ENCODE results near the gene RAD54L2. TPM values are rescaled to one million over a fixed set of nuclear protein-coding genes. Genes with fewer than 3 reads are reported as not detected.

Gene RAD54L2
- total RNA-seq (2012; rRNA removed) (22.2 and 24.2 TPM in 2 replicates), polyA plus RNA-seq (2012; rRNA removed) (6.8 and 6.9 TPM in 2 replicates), Bru-seq, nascent RNA (percentile 84 among the genes with signal in this experiment), BruChase-seq, experiment 1, labeled RNA remaining after a 6-hour chase (percentile 91 among the genes with signal in this experiment), BruChase-seq, experiment 2, labeled RNA remaining after a 2-hour chase (percentile 89 among the genes with signal in this experiment)
- polyA plus RNA-seq (2012; cell fraction: cytosol; rRNA removed): 1.9 and 2.4 TPM in 2 replicates
- 12.7 and 19.6 TPM in 2 replicates for polyA plus RNA-seq (2012; cell fraction: nucleus; rRNA removed; ENCODE audit: low replicate concordance)
- long read RNA-seq, partial matches to known transcripts: 7 of 18 reads
- long read RNA-seq, other reads (novel, unspliced or antisense): 11 of 18 reads

- peak within 1 kb of the TSS; percentile 75 for H3K9ac ChIP-seq (ENCODE audit: low read depth, low read length)
- H2BK15ac ChIP-seq (ENCODE audit: low read depth, low read length): peak within 1 kb of the TSS; percentile 26; the same call in 1 of the 3 replicates
- intact Hi-C loops (cut with micrococcal nuclease) (loop anchor here (1.0 to 5.0 kb wide), 4 partner anchors 9 to 133 kb away; partner anchors contain the start of gene TEX264), in situ Hi-C loops (cut with MboI; ENCODE audit: low sequenced_read_pairs) (no loop called here), dilution Hi-C loops (cut with HindIII; ENCODE audit: low sequenced_read_pairs, unreplicated experiment) (no loop called here)
- peak within 1 kb of the TSS; percentile 38 for H4K5ac ChIP-seq (ENCODE audit: low read depth, low read length)
- peak within 1 kb of the TSS; percentile 77 for H2BK5ac ChIP-seq (ENCODE audit: low read depth, low read length, poor library complexity, severe bottlenecking)
- peak within 1 kb of the TSS; percentile 74 for H3K27ac ChIP-seq (ENCODE audit: insufficient read depth, low read length)
- peak within 1 kb of the TSS; percentile 98 for H2AFZ ChIP-seq (replicated peaks; ENCODE audit: low read length, poor library complexity)
- H3K14ac ChIP-seq (replicated peaks; ENCODE audit: low read depth, low read length): peak within 1 kb of the TSS; percentile 58
- peak within 1 kb of the TSS; percentile 65 for H4K91ac ChIP-seq (ENCODE audit: insufficient read depth, low read depth, low read length)
- H2BK20ac ChIP-seq (ENCODE audit: low read depth, low read length): no peak within 1 kb of the TSS; the same call in 1 of the 2 replicates
- H4K20me1 ChIP-seq (ENCODE audit: insufficient read depth, low read length): peaks cover 18% of the 10 kb centered on the region
- H2BK120ac ChIP-seq (ENCODE audit: low read depth, low read length): peak within 1 kb of the TSS; percentile 66
- peak within 1 kb of the TSS; percentile 81 for H3K23ac ChIP-seq (ENCODE audit: low read depth, low read length)
- DNase-seq (peak; percentile 79), ATAC-seq (ENCODE audit: low read depth) (peak; percentile 90)
- peak; percentile 31; the same call in 1 of the 2 replicates for TF ChIP-seq BHLHE40 (IDR thresholded peaks at IDR 0.05; ENCODE audit: low read depth, low read length)
- no peak for TF ChIP-seq ELK1 (IDR thresholded peaks at IDR 0.05; ENCODE audit: borderline replicate concordance, low read depth, low read length)
- no peak for TF ChIP-seq NFE2L2 (IDR thresholded peaks at IDR 0.05; ENCODE audit: low read depth, low read length)
- no peak for TF ChIP-seq RFX5 (IDR thresholded peaks at IDR 0.05; ENCODE audit: low read depth, low read length)
- TF ChIP-seq POLR2A (IDR thresholded peaks at IDR 0.05; ENCODE audit: low read depth, low read length): peak; percentile 65
- peak; percentile 68; the same call in 1 of the 2 replicates for TF ChIP-seq MXI1 (IDR thresholded peaks at IDR 0.05; ENCODE audit: borderline replicate concordance, low read depth, low read length)
- TF ChIP-seq RAD21 (IDR thresholded peaks at IDR 0.05; ENCODE audit: low read length): peak; percentile 6; the same call in 1 of the 2 replicates
- TF ChIP-seq CTCF (conservative IDR thresholded peaks at IDR 0.05; ENCODE audit: low read depth, low read length): peak; percentile 44
- peak; percentile 80; the same call in 1 of the 2 replicates for TF ChIP-seq MAZ (IDR thresholded peaks at IDR 0.05; ENCODE audit: borderline replicate concordance, low read depth, low read length)
- H3K9me3 ChIP-seq (ENCODE audit: control insufficient read depth, insufficient read depth, low read length): no peaks in the 10 kb centered on the region
- CTCF ChIA-PET: interaction anchor here (0.9 kb wide), 1 partner anchor 13 kb away, joined by 3 read pairs; no protein-coding TSS in a partner anchor
- H3K36me3 ChIP-seq (ENCODE audit: control insufficient read depth, insufficient read depth, low read length): 0 out of 2 replicates have a peak, but pooled peaks cover 4% of the 10 kb centered on the region
- WGBS, 2 experiments (ENCODE audit: extremely low coverage in 2 of 2, insufficient read length in 1 of 2): 1% methylated on average over 44 of the region's 91 CpGs; no CpG with 5 or more reads in 1 of the 2 experiments
- peaks cover 9 to 31% of the 10 kb centered on the region in 2 experiments for H3K79me1 ChIP-seq (ENCODE audit: low read depth in 1 of 2, low read length in 2 of 2)
- peak within 1 kb of the TSS; percentile 64; the same call in 1 of the 2 replicates for H3K56ac ChIP-seq (ENCODE audit: extremely low read depth, insufficient read depth, low read length)
- H2AK9ac ChIP-seq (replicated peaks; ENCODE audit: low read depth, low read length, poor library complexity): peak within 1 kb of the TSS; percentile 77
- H2AK5ac ChIP-seq (ENCODE audit: low read depth, low read length): peak within 1 kb of the TSS; percentile 55; the same call in 1 of the 2 replicates
- H3K4me3 ChIP-seq (ENCODE audit: insufficient read depth, low read depth, low read length): peak within 1 kb of the TSS; percentile 63
- peaks cover 5% of the 10 kb centered on the region for H3K9me1 ChIP-seq (ENCODE audit: insufficient read depth, low read length)
- POLR2A ChIA-PET (ENCODE audit: unreplicated experiment): no interaction called here
- BruUV-seq (replicated peaks): no TSS peak
- no peaks in the 10 kb centered on the region for H3K27me3 ChIP-seq (ENCODE audit: control insufficient read depth, insufficient read depth, low read length)
- peak within 1 kb of the TSS; percentile 76 for H3K4ac ChIP-seq (ENCODE audit: low read depth, low read length)
- peak within 1 kb of the TSS; percentile 22; the same call in 1 of the 2 replicates for H3K18ac ChIP-seq (ENCODE audit: low read depth, low read length)
- peak within 1 kb of the TSS; percentile 92 for H3K4me2 ChIP-seq (ENCODE audit: low read depth, low read length)
- H3K4me1 ChIP-seq (ENCODE audit: control insufficient read depth, insufficient read depth, low read length): peaks cover 6% of the 10 kb centered on the region; the same call in 1 of the 2 replicates
- peak within 1 kb of the TSS; percentile 83 to 94 for H4K8ac ChIP-seq (ENCODE audit: low read depth in 2 of 2, low read length in 2 of 2)
Measured at GRCh38 chr3:51538459-51539290, at the start of gene RAD54L2. TSS of gene RAD54L2 (plus strand) at chr3:51538719. CDS start at chr3:51590421, 51,702 bp downstream.
